ENCODE measurements around the gene STEAP2.

STEAP2 gene

GRCh38 chr7:90276033-90276728 lies 64.6 kb downstream of the STEAP2 start:
- DNase-seq: no peak
